ENCODE results near the gene APOBEC3F. TPM values are rescaled to one million over a fixed set of nuclear protein-coding genes. Genes with fewer than 3 reads are reported as not detected.

The APOBEC3F gene
- total RNA-seq, 1 donor: 4.3 TPM

DNA sequence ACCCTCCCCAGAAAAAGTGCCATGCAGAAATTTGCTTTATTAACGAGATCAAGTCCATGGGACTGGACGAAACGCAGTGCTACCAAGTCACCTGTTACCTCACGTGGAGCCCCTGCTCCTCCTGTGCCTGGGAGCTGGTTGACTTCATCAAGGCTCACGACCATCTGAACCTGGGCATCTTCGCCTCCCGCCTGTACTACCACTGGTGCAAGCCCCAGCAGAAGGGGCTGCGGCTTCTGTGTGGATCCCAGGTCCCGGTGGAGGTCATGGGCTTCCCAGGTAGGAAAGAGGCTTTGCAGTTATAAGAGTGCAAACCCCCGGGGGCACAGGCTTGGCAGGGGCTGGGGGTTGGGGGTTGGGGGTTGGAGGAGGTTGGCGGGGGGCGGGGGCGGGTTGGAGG lies 60.6 kb downstream of the APOBEC3F start:
- H3K4me3 ChIP-seq (ENCODE audit: low read depth, low read length): no peak overlapping the region
- DNase-seq (ENCODE audit: low read depth): no peak
- TF ChIP-seq CTCF (IDR thresholded peaks at IDR 0.05; ENCODE audit: insufficient read depth, low read length): no peak

DNA sequence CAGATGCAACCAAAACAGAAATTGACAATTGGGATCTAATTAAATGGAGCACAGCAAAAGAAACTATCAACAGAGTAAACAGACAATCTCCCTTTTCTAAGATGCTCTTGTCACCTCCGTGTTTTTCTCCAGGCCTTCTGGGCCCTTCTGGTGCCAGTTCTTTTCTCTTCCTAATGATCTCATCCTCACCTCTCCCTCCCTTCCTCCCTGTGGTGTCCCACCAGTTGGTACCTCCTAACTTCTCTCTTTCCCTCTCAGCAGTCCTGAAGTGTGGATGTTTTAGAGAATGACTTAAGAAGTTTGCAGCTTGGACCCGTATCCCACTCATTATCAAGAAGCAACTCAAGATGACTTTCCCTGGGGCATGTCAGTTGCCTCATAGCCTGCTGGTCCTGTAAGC lies 62.8 kb downstream of the APOBEC3F start:
- no peak for TF ChIP-seq CTCF (IDR thresholded peaks at IDR 0.05; ENCODE audit: insufficient read depth, low read length)
- DNase-seq (ENCODE audit: low read depth): no peak
- no peak overlapping the region for H3K4me3 ChIP-seq (ENCODE audit: low read depth, low read length)

Small RNA genes lying within 50 kb of the gene (small RNA-seq; reads per million reads assigned to genes)
- not detected for gene AL022318.2

Other genes starting within 250 kb of the APOBEC3F start
- gene DNAL4, start 246.7 kb upstream of the APOBEC3F start, total RNA-seq (ENCODE audit: low replicate concordance): 2.5 and 11.0 TPM in 2 replicates
- 1.3 and 2.0 TPM in 2 replicates for gene NPTXR, start 196.8 kb upstream of the APOBEC3F start, total RNA-seq (ENCODE audit: low replicate concordance)
- gene CBX6, start 168.6 kb upstream of the APOBEC3F start, total RNA-seq (ENCODE audit: low replicate concordance): 50.7 and 87.7 TPM in 2 replicates
- gene APOBEC3A, start 83.3 kb upstream of the APOBEC3F start, total RNA-seq (ENCODE audit: low replicate concordance): not detected in 2 replicates
- 0.90 and 6.8 TPM in 2 replicates for gene APOBEC3B, start 58.5 kb upstream of the APOBEC3F start, total RNA-seq (ENCODE audit: low replicate concordance)
- 5.2 and 18.9 TPM in 2 replicates for gene APOBEC3C, start 26.6 kb upstream of the APOBEC3F start, total RNA-seq (ENCODE audit: low replicate concordance)
- 0.49 and 0.90 TPM in 2 replicates for gene APOBEC3D, start 19.7 kb upstream of the APOBEC3F start, total RNA-seq (ENCODE audit: low replicate concordance)
- 4.3 and 7.4 TPM in 2 replicates for gene APOBEC3G, start 36.4 kb downstream of the APOBEC3F start, total RNA-seq (ENCODE audit: low replicate concordance)
- gene APOBEC3H, start 56.4 kb downstream of the APOBEC3F start, total RNA-seq (ENCODE audit: low replicate concordance): 0.45 TPM in 1 of 2 replicates, not detected in the other
- gene CBX7, start 111.8 kb downstream of the APOBEC3F start, total RNA-seq (ENCODE audit: low replicate concordance): 8.0 and 30.3 TPM in 2 replicates
- 0.09 and 0.57 TPM in 2 replicates for gene PDGFB, start 204.1 kb downstream of the APOBEC3F start, total RNA-seq (ENCODE audit: low replicate concordance)